ENCODE measurements around the gene FAM13C.

DNA sequence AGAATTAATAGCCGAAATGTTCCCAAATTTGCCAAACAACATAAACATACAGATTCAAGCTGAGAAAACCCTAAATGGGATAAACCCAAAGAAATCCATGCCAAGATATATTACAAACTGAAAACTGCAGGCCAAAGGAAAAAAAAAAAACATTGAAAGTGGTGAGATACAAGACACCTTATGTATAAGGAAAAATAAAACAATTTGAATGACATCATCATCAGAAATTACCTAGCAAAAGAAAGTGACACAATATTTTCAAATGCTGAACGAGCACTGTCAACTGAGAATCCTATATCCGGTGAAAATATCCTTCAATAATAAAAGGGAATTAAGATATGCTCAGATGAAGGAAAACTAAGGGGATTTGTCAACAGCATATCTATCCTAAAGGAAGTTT, 119.4 kb downstream of the FAM13C start:
- TF ChIP-seq, protein P1, sequence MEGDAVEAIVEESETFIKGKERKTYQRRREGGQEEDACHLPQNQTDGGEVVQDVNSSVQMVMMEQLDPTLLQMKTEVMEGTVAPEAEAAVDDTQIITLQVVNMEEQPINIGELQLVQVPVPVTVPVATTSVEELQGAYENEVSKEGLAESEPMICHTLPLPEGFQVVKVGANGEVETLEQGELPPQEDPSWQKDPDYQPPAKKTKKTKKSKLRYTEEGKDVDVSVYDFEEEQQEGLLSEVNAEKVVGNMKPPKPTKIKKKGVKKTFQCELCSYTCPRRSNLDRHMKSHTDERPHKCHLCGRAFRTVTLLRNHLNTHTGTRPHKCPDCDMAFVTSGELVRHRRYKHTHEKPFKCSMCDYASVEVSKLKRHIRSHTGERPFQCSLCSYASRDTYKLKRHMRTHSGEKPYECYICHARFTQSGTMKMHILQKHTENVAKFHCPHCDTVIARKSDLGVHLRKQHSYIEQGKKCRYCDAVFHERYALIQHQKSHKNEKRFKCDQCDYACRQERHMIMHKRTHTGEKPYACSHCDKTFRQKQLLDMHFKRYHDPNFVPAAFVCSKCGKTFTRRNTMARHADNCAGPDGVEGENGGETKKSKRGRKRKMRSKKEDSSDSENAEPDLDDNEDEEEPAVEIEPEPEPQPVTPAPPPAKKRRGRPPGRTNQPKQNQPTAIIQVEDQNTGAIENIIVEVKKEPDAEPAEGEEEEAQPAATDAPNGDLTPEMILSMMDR (IDR thresholded peaks at IDR 0.05), result no peak
- TF ChIP-seq POLR2A (IDR thresholded peaks at IDR 0.05), result no peak
